Hematopoietic multipotent progenitor cell treated with erythropoietin and hydrocortisone succinate and interleukin-3 and kit ligand, for 4 days (in vitro differentiated cells): ENCODE data around the gene ANO9.
"Not testable (repeated sequence)": the region's sequence is repeated elsewhere in the genome, so short reads cannot be mapped to it uniquely, and the experiment has no call there.

Source experiments
- DNase-seq: peaks from one replicate; pipeline ENCODE4 v3.0.0-alpha.2; 2015

The ANO9 gene

GRCh38 chr11:398826-399225 is 43.0 kb downstream of the ANO9 start:
- DNase-seq: peak; percentile 67

DNA sequence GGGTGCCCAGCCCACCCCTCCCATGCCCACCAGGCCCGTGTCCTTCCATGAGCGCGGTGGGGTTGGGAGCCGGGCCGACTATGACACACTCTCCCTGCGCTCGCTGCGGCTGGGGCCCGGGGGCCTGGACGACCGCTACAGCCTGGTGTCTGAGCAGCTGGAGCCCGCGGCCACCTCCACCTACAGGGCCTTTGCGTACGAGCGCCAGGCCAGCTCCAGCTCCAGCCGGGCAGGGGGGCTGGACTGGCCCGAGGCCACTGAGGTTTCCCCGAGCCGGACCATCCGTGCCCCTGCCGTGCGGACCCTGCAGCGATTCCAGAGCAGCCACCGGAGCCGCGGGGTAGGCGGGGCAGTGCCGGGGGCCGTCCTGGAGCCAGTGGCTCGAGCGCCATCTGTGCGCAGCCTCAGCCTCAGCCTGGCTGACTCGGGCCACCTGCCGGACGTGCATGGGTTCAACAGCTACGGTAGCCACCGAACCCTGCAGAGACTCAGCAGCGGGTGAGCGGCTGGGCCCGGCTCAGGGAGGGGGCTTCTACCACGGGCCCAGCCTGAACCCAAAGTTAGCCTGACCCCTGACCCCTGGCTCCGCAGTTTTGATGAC is 44.8 kb downstream of the ANO9 start:
- peak; percentile 81 for DNase-seq

DNA sequence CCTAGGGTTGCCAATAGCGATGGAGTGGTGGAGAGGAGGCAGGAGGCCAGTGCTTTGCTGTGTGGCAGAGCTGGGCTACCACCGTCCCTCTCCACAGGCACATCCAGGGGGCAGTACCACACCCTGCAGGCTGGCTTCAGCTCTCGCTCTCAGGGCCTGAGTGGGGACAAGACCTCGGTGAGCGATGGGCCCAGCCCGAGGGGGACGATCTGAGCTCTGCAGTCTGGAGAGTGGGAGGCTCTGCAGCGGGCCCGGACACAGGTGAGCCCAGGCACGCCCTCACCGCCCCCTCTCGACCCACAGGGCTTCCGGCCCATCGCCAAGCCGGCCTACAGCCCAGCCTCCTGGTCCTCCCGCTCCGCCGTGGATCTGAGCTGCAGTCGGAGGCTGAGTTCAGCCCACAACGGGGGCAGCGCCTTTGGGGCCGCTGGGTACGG is 45.3 kb downstream of the ANO9 start:
- DNase-seq: peak; percentile 68

- DNase-seq: no peak
Observed at GRCh38 chr11:395866-396265, 45.9 kb downstream of the ANO9 start.

DNA sequence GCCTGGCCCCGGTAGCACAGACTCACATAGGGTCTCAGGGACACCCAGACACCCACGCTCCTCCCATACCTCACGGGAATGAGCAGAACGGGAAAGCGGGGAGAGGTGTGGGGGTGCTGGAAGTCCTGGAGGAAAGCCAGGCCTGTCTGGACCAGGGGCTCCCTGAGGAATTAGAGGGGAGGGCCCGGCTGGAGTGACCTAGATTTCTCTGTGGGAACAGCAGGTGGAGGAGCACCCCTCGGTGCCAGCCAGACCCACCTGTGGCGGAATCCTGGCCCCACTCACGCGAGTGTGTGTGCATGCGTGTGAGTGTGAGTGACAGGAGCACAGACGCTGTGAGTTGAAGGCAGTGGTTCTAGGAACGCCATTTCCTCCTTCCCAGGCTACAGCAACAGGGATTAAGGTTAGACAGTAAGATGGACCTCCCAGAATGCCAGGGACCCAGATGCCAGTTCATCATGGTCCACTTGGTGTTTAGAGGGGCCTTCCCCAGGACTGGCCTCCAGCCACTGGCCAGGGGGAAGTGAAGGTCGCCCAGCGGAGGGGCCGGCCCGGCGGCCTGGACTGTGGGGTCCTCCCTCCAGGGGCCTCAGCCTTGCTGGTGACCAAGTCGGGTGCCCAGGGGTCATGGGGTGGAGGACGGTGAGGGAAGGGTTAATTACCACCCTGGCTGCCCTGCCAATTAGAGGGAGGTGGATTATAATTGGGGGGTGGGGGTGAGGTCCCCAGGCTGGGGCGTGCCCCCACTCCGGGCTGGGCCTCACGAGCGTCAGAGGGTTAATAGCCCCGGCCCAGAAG is 46.8 kb downstream of the ANO9 start:
- DNase-seq: no peak

GRCh38 chr11:394034-394857 is 47.6 kb downstream of the ANO9 start, which contains the start of gene PKP3:
PKP3 (plus strand) TSS chr11:394209; CDS start chr11:394293, 84 bp downstream.
- no peak for DNase-seq

GRCh38 chr11:393219-394033 is 48.4 kb downstream of the ANO9 start:
- no peak for DNase-seq

GRCh38 chr11:392102-392777 is 49.6 kb downstream of the ANO9 start:
- no peak for DNase-seq

DNA sequence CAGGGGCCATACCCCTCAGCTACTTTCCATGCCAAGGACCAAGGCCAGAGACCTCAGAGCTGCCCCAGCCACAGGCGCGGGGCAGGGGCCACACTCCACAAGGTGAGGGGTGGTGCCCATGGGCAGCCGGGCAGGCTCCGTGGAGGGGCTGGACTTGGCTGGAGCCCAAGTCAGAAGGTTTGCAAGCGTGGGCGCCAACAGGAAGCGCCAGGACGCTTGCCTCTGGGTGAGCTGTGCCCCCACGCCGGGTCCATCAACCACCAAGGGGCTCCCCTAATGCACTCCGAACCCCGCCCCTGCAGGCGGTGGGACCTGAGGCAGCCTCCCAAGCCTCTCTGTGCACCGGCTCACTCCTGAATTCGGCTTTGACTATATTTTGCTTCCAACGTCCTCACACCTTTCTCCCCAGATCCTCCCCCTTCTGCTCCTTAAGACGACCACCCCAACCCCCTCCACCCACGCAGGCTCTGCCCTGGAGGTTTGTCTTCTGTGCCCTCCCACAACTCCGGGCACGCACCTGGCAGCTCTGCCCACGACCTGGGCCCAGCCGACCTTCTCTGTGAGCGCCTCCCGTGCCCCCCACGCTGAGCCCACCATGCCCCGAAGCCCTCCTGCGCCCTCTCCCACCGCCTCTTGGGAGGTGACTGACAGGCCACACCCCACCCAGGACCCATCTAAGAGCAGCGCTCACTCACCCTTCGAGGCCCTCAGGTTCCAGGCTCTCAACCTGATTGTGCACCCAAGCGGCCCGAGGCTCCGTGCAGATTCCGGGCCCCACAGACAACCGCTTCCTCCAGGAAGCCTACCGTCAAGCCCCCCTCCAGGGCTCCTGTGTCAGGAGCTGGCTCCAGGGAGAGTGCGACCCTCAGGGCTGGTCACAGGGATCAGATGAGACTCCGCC is 50.4 kb downstream of the ANO9 start:
- DNase-seq: no peak

- DNase-seq: no peak
Observed at GRCh38 chr11:390175-390574, 51.6 kb downstream of the ANO9 start.

GRCh38 chr11:389369-389768 is 52.4 kb downstream of the ANO9 start:
- not testable (repeated sequence) for DNase-seq

DNA sequence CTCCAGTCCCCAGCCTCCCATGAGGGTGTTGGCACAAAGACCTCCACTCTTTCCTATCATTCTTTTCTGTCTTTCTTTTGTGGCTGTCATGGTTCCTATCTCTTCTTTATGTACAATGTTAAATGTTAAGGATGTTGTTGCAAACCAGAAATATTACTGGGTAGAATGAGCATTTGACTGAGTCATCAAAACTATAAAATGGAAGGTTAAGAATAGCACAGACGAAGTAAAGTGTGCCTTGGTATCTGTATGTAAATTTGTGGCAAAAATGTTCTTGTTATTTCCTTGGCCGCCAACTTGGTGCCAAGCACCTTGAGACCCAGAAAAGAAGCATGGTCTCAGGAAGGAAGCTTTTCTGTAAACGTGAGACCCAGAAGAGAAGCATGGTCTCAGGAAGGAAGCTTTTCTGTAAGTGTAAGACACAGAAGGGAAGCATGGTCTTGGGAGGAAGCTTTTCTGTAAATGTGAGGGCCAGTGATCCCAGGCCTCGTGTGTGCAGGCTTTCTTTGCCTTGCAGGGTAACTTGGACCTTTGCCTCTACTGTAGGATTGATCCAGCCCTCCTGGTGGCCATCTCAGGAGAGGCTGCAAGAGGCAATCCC is 54.5 kb downstream of the ANO9 start:
- DNase-seq: no peak

GRCh38 chr11:386483-386882 is 55.3 kb downstream of the ANO9 start:
- DNase-seq: no peak

- no peak for DNase-seq
Observed at GRCh38 chr11:385594-386351, 56.0 kb downstream of the ANO9 start.

DNA sequence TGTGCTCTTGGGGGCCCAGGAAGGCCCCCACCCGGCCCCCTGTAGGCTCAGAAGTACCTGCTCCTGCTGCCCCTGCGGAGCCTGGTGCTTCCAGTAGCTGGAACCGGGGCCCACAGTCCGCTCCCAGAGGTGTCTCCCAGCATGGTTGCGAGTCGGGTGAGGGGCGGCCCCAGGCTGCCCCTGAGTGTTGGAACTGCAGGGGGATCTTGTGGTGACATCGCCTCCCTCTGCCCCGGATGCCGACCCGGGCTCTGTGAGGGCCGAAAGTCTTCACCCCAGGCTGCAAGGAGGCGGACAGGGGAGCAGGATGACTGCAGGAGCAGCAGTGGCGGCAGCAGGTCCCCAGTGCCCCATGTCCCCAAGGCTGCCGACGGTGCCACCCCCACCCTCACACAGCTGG is 57.3 kb downstream of the ANO9 start:
- no peak for DNase-seq

DNA sequence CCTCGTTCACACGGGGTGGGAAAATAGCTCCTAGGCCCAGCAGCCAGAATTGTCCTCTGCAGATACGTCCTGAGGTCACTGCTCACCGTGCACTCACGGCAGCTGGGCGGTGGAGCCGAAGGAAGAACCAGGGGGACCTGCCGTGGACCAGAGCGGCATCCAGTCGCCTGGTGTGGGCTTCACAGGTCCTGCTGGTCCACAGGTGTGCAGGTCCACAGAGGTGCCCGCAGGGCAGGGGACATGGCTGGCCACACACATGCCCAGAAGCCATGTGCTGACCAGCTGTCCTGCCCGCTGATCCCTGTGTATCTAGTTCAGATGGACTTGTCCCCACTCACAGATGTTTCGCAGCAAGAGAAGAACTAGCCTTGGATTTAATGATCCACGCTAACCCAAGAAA is 58.4 kb downstream of the ANO9 start:
- DNase-seq: no peak

DNA sequence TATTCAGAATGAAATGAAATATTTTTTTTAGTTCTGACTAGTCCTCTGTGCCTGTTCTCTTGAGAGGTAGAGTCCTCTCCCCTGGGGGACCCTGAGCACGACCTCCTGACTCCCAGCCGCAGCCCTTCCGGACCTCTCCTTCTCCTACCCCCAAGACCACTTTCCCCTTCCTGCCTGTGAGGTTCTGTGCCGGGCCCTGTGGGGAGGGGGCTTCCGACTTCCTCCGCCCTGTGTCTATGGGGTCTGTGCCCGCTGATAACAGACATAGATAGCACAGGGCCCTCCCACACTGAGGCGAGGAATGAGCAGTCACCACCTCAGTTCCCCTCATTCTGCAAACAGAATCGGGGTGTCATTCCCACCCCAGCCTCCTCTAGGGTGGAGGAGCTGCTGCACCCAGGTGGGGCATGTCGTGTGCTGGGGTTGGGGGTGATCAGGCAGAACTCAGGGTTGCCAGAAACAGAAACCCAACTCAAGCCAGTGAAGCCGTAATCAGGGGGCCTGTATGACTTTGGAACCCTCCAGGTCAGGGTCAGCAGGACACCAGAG is 59.7 kb downstream of the ANO9 start:
- DNase-seq: no peak

- DNase-seq: no peak
Observed at GRCh38 chr11:381501-382072, 60.2 kb downstream of the ANO9 start.

DNA sequence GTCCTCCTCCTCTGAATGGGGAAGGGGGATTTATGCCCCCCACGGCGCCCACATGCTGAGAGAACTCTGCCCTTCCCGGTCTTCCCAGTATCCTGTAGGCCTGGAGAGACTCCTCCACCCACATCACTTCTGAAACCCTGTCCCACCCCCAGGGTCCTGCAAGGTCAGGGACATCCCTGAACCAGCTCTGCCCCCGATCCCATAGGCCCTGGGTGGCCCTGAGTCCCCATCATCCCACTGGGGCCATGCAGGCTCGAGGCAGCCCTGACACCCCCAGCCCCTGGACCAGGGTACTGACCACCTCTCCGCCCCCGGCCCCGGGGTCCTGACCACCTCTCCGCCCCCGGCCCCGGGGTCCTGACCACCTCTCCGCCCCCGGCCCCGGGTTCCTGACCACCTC is 60.8 kb downstream of the ANO9 start:
- no peak for DNase-seq
